Choroid plexus epithelial cell (primary cell): Measurements from ENCODE around the gene NFIC.
"Not testable (repeated sequence)": the region's sequence is repeated elsewhere in the genome, so short reads cannot be mapped to it uniquely, and the experiment has no call there.

Source experiments
- DNase-seq: peaks from one replicate; pipeline ENCODE4 v3.0.0-alpha.2; 2010; ENCODE audit warnings: low read depth
- H3K4me3 ChIP-seq: 2 replicates; pipeline ENCODE4 v1.5.1; 2011; ENCODE audit warnings: low read depth, mild to moderate bottlenecking, control low read depth, low read length, moderate library complexity
- TF ChIP-seq, protein P1 (sequence below): conservative IDR thresholded peaks from 2 replicates; pipeline ENCODE4 v1.5.1; 2011; ENCODE audit warnings: low read depth, mild to moderate bottlenecking, control low read depth, inconsistent platforms, low read length, moderate library complexity

NFIC gene

DNA sequence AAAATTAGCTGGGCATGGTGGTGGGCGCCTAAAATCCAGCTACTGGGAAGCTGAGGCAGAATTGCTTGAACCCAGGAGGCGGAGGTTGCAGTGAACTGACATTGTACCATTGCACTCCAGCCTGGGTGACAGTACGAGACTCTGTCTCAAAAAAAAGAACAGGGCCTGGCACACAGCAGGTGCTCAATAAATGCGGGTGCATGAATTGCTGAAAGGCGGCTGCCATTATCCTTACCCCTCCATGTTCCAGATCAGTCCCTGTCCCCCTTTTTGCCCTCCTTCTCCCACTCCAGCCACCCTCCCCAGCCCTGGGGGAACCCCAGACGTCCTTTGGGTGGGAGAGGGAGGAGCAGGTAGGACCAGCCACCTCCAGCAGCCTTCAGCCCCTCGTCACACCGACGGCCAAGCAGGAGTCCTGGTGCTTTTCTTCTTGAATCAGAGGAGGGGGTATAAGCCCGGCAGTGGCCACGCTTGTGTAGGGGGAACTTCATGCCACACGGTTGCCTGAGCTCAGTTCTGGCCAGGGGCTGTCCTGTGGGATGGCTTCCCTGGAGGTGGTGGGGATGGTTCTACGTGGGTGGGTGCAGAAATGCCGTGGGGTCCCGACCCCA lies 20.4 kb upstream of the NFIC start:
- TF ChIP-seq, protein P1, sequence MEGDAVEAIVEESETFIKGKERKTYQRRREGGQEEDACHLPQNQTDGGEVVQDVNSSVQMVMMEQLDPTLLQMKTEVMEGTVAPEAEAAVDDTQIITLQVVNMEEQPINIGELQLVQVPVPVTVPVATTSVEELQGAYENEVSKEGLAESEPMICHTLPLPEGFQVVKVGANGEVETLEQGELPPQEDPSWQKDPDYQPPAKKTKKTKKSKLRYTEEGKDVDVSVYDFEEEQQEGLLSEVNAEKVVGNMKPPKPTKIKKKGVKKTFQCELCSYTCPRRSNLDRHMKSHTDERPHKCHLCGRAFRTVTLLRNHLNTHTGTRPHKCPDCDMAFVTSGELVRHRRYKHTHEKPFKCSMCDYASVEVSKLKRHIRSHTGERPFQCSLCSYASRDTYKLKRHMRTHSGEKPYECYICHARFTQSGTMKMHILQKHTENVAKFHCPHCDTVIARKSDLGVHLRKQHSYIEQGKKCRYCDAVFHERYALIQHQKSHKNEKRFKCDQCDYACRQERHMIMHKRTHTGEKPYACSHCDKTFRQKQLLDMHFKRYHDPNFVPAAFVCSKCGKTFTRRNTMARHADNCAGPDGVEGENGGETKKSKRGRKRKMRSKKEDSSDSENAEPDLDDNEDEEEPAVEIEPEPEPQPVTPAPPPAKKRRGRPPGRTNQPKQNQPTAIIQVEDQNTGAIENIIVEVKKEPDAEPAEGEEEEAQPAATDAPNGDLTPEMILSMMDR = no peak
- no peak overlapping the region for H3K4me3 ChIP-seq
- DNase-seq = no peak

DNA sequence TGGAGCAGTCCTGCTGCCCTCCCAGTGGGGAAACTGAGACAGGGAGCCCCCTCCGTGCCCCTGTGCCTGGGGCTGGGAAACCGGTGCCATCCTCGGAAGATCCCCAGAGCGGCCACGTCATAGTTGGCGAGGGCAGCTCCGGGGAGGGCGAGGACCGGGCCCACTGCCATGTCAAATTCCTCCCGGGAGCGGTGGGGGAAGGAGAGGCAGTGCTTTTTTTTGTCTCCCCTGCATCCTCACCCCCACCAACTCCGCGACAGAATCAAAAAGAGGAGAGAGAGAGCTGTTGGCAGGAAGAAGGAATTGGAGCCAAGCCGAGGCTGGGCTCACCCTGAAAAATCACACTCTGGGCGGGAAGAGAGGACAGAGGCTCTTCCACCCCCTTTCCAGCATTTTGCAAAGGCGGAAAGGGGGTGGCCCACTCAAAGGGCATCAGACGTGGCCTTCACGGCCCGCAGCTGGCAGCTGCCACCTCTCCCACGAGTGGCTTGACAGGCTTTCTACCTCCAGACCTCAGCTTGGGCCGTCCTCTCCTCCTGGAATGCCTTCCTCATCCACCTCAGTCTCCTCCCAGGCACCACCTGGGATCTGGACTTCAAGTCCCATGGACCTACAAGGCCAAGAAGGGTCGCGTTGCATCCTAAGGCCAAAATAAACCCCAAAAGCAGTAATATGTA lies 19.6 kb upstream of the NFIC start:
- peak overlapping the region; percentile 30 for H3K4me3 ChIP-seq
- DNase-seq = no peak
- TF ChIP-seq, protein P1 = no peak

GRCh38 chr19:3348042-3348441 lies 18.3 kb upstream of the NFIC start:
- TF ChIP-seq, protein P1 = no peak
- no peak overlapping the region for H3K4me3 ChIP-seq
- DNase-seq = no peak

DNA sequence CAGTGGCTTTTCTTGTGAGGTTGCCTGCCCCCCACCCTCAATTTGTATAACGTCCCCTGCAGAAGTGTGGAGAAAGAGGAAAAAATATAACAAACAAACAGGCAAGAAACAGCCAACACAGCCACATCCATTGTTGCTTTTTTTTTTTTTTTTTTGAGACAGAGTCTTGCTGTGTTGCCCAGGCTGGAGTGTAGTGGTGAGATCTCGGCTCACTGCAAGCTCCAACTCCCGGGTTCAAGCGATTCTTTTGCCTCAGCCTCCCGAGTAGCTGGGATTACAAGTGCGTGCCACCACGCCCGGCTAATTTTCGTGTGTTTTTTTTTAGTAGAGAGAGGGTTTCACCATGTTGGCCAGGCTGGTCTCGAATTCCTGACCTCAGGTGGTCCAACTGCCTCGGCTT lies 17.9 kb upstream of the NFIC start:
- H3K4me3 ChIP-seq, DNase-seq: not testable (repeated sequence)

- TF ChIP-seq, protein P1 = no peak
- H3K4me3 ChIP-seq = no peak overlapping the region
- DNase-seq = peak; percentile 49
Observed at GRCh38 chr19:3350014-3350663, 16.2 kb upstream of the NFIC start.

- H3K4me3 ChIP-seq = no peak overlapping the region
- TF ChIP-seq, protein P1 = no peak
- DNase-seq = no peak
Observed at GRCh38 chr19:3351702-3352447, 14.5 kb upstream of the NFIC start.

- TF ChIP-seq, protein P1 = no peak
- no peak for DNase-seq
- no peak overlapping the region for H3K4me3 ChIP-seq
Observed at GRCh38 chr19:3353493-3353892, 12.9 kb upstream of the NFIC start.
